CD4-positive, CD25-positive, alpha-beta regulatory T cell (primary cell): Measurements from ENCODE around the gene WASF3. TPM values are rescaled to one million over a fixed set of nuclear protein-coding genes. Genes with fewer than 3 reads are reported as not detected.
"Not testable (repeated sequence)": the region's sequence is repeated elsewhere in the genome, so short reads cannot be mapped to it uniquely, and the experiment has no call there.

ENCODE experiments used
- ATAC-seq, 2 donors: fragments of 150-1000 bp; cut with Tn5 transposase; one replicate each; pipeline ENCODE4 v1.10.0; 2021; ENCODE audit warnings: low read depth in 2 of 2, moderate number of reproducible peaks in 2 of 2, moderate library complexity in 1 of 2
- DNase-seq, 3 donors: peaks; one replicate each; pipeline versions ENCODE4 v3.0.0 to v3.0.0-alpha.2; 2012 to 2022; ENCODE audit warnings: mixed read lengths in 1 of 3
- H3K27ac ChIP-seq: one replicate; pipeline ENCODE4 v1.7.0; 2013; ENCODE audit warnings: mild to moderate bottlenecking, low read length; ENCODE audit not compliant: insufficient read depth, poor library complexity, severe bottlenecking
- H3K27me3 ChIP-seq: one replicate; pipeline ENCODE4 v1.7.0; 2013; ENCODE audit warnings: low read length; ENCODE audit not compliant: control insufficient read depth, insufficient read depth
- H3K36me3 ChIP-seq: one replicate; pipeline ENCODE4 v1.7.0; 2013; ENCODE audit warnings: mild to moderate bottlenecking, low read length, moderate library complexity; ENCODE audit not compliant: control insufficient read depth, insufficient read depth
- H3K4me1 ChIP-seq: 2 replicates; pipeline ENCODE4 v1.7.0; 2013; ENCODE audit warnings: mild to moderate bottlenecking, low read length; ENCODE audit not compliant: insufficient read depth, control insufficient read depth, poor library complexity, severe bottlenecking
- H3K4me3 ChIP-seq: one replicate; pipeline ENCODE4 v1.7.0; 2013; ENCODE audit warnings: low read depth, mild to moderate bottlenecking, low read length, moderate library complexity
- H3K9me3 ChIP-seq, 2 experiments: 1 replicate in 1 of 2; 2 replicates in 1 of 2; pipeline ENCODE4 v1.7.0; 2013; ENCODE audit warnings: low read length in 2 of 2, mild to moderate bottlenecking in 1 of 2, moderate library complexity in 1 of 2; ENCODE audit not compliant: control insufficient read depth in 2 of 2
- H3K27ac Mint-ChIP-seq, 3 donors: one replicate each; pipeline ENCODE4 v1.8.0; 2020 to 2022; ENCODE audit warnings: mild to moderate bottlenecking in 3 of 3, mixed read lengths in 3 of 3, moderate library complexity in 2 of 3
- H3K27me3 Mint-ChIP-seq: one replicate; pipeline ENCODE4 v1.8.0; 2022; ENCODE audit warnings: mild to moderate bottlenecking, mixed read lengths
- H3K36me3 Mint-ChIP-seq: one replicate; pipeline ENCODE4 v1.8.0; 2020; ENCODE audit warnings: mixed read lengths
- H3K4me1 Mint-ChIP-seq, 4 donors: one replicate each; pipeline ENCODE4 v1.8.0; 2020 to 2022; ENCODE audit warnings: mixed read lengths in 4 of 4, mild to moderate bottlenecking in 1 of 4
- H3K4me3 Mint-ChIP-seq, 4 donors: one replicate each; pipeline ENCODE4 v1.8.0; 2020 to 2022; ENCODE audit warnings: mild to moderate bottlenecking in 4 of 4, mixed read lengths in 4 of 4, moderate library complexity in 3 of 4
- H3K9me3 Mint-ChIP-seq, 7 donors: one replicate each; pipeline ENCODE4 v1.8.0; 2020 to 2022; ENCODE audit warnings: mixed read lengths in 7 of 7, mild to moderate bottlenecking in 3 of 7, moderate library complexity in 2 of 7
- polyA plus RNA-seq, 4 donors: library from polyadenylated mRNA; unstranded; fragments of 300-500 nt; fragmentation: Illumina TruSeq; gene quantifications; one replicate each; pipeline ENCODE4 v1.2.3, GENCODE V29; 2021
- total RNA-seq: library from RNA; stranded (reverse); gene quantifications from one replicate; pipeline ENCODE4 v1.2.3, GENCODE V29; 2022

WASF3 gene
- total and polyA plus RNA-seq, 5 donors from 2014 or later, result 0.49 TPM; not detected in 4

GRCh38 chr13:26619358-26619757, 61.9 kb downstream of the WASF3 start:
- Histone ChIP-seq H3K27ac (no peak overlapping the region), H3K4me1 (no peaks in the 10 kb centered on the region), H3K9me3 (peaks cover 2 to 6% of the 10 kb centered on the region in 2 experiments), H3K27me3 (no peaks in the 10 kb centered on the region), H3K4me3 (no peak overlapping the region), H3K36me3 (no peaks in the 10 kb centered on the region)
- no peaks in the 10 kb centered on the region for H3K27me3 Mint-ChIP-seq
- no peak for DNase-seq
- no peaks in the 10 kb centered on the region for H3K4me1 Mint-ChIP-seq
- no peaks in the 10 kb centered on the region for H3K36me3 Mint-ChIP-seq
- no peak overlapping the region for H3K27ac Mint-ChIP-seq
- no peak for ATAC-seq
- H3K9me3 Mint-ChIP-seq, result peaks cover 0 to 14% (median 4%) of the 10 kb centered on the region in 7 donors
- H3K4me3 Mint-ChIP-seq, result no peak overlapping the region

- ATAC-seq, result no peak
Observed at GRCh38 chr13:26621731-26622401, 64.4 kb downstream of the WASF3 start.

DNA sequence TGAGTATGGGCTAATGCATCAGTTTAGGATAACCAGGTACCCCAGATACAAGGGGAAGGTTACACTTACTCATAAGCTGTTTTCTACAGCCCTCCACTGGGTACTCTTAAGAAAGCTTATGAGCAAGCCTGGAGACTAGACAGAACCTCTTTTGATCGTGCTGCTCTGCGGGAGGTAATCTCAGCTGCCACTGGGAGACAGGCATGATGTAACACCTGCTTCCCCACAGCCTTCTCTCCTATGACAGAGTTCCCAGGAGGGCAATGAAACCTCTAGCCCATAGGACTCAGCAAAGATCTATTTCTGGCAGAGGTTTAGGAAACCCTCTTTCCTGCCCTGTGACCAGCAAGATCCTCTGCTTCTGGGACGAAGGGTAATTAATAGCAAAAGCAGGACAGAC, 65.6 kb downstream of the WASF3 start:
- H3K4me3 ChIP-seq, result no peak overlapping the region
- Mint-ChIP-seq H3K36me3 (no peaks in the 10 kb centered on the region), H3K27me3 (no peaks in the 10 kb centered on the region), H3K4me1 (no peaks in the 10 kb centered on the region), H3K27ac (no peak overlapping the region), H3K4me3 (no peak overlapping the region), H3K9me3 (peaks cover 0 to 17% (median 7%) of the 10 kb centered on the region in 7 donors)
- no peaks in the 10 kb centered on the region for H3K36me3 ChIP-seq
- H3K27ac ChIP-seq, result no peak overlapping the region
- DNase-seq (no peak), ATAC-seq (no peak)
- no peaks in the 10 kb centered on the region for H3K27me3 ChIP-seq
- peaks cover 3 to 11% of the 10 kb centered on the region in 2 experiments for H3K9me3 ChIP-seq
- H3K4me1 ChIP-seq, result no peaks in the 10 kb centered on the region

More at GRCh38 chr13:26621731-26622401, 64.4 kb downstream of the WASF3 start:
- peaks cover 3 to 11% of the 10 kb centered on the region in 2 experiments for H3K9me3 ChIP-seq
- H3K4me3 Mint-ChIP-seq, result no peak overlapping the region
- DNase-seq, result no peak
- H3K27me3 Mint-ChIP-seq, result no peaks in the 10 kb centered on the region
- no peaks in the 10 kb centered on the region for H3K4me1 Mint-ChIP-seq
- no peaks in the 10 kb centered on the region for H3K27me3 ChIP-seq
- peaks cover 0 to 19% (median 5%) of the 10 kb centered on the region in 7 donors for H3K9me3 Mint-ChIP-seq
- H3K4me1 ChIP-seq, result no peaks in the 10 kb centered on the region
- no peak overlapping the region for H3K27ac ChIP-seq
- H3K4me3 ChIP-seq, result no peak overlapping the region
- no peak overlapping the region for H3K27ac Mint-ChIP-seq
- H3K36me3 Mint-ChIP-seq, result no peaks in the 10 kb centered on the region
- H3K36me3 ChIP-seq, result no peaks in the 10 kb centered on the region

- H3K36me3 Mint-ChIP-seq, result no peaks in the 10 kb centered on the region
- Histone ChIP-seq H3K36me3 (no peaks in the 10 kb centered on the region), H3K27me3 (no peaks in the 10 kb centered on the region), H3K4me1 (no peaks in the 10 kb centered on the region), H3K9me3 (peaks cover 3 to 11% of the 10 kb centered on the region in 2 experiments), H3K4me3 (no peak overlapping the region), H3K27ac (no peak overlapping the region)
- H3K27ac Mint-ChIP-seq, result no peak overlapping the region
- no peak for ATAC-seq
- no peaks in the 10 kb centered on the region for H3K27me3 Mint-ChIP-seq
- H3K4me1 Mint-ChIP-seq, result no peaks in the 10 kb centered on the region
- H3K9me3 Mint-ChIP-seq, result peaks cover 0 to 17% (median 6%) of the 10 kb centered on the region in 7 donors
- H3K4me3 Mint-ChIP-seq, result no peak overlapping the region
- DNase-seq, result no peak
Observed at GRCh38 chr13:26624572-26624971, 67.1 kb downstream of the WASF3 start.

GRCh38 chr13:26626271-26626670, 68.8 kb downstream of the WASF3 start:
- Histone ChIP-seq H3K4me1 (no peaks in the 10 kb centered on the region), H3K27ac (no peak overlapping the region), H3K36me3 (no peaks in the 10 kb centered on the region), H3K9me3 (peaks cover 3 to 11% of the 10 kb centered on the region in 2 experiments), H3K27me3 (no peaks in the 10 kb centered on the region), H3K4me3 (no peak overlapping the region)
- ATAC-seq, result no peak
- Mint-ChIP-seq H3K36me3 (no peaks in the 10 kb centered on the region), H3K4me1 (no peaks in the 10 kb centered on the region), H3K9me3 (peaks cover 0 to 17% (median 8%) of the 10 kb centered on the region in 7 donors), H3K27me3 (no peaks in the 10 kb centered on the region), H3K27ac (no peak overlapping the region), H3K4me3 (no peak overlapping the region)
- no peak for DNase-seq

GRCh38 chr13:26628706-26629105, 71.2 kb downstream of the WASF3 start:
- no peaks in the 10 kb centered on the region for H3K27me3 ChIP-seq
- peaks cover 3 to 10% of the 10 kb centered on the region in 2 experiments for H3K9me3 ChIP-seq
- H3K27ac Mint-ChIP-seq, result no peak overlapping the region
- no peaks in the 10 kb centered on the region for H3K36me3 Mint-ChIP-seq
- no peaks in the 10 kb centered on the region for H3K4me1 Mint-ChIP-seq
- H3K9me3 Mint-ChIP-seq, result peaks cover 0 to 11% (median 8%) of the 10 kb centered on the region in 7 donors
- no peak overlapping the region for H3K4me3 Mint-ChIP-seq
- H3K4me3 ChIP-seq, result no peak overlapping the region
- ATAC-seq (no peak), DNase-seq (no peak)
- no peaks in the 10 kb centered on the region for H3K36me3 ChIP-seq
- no peak overlapping the region for H3K27ac ChIP-seq
- no peaks in the 10 kb centered on the region for H3K27me3 Mint-ChIP-seq
- H3K4me1 ChIP-seq, result no peaks in the 10 kb centered on the region

DNA sequence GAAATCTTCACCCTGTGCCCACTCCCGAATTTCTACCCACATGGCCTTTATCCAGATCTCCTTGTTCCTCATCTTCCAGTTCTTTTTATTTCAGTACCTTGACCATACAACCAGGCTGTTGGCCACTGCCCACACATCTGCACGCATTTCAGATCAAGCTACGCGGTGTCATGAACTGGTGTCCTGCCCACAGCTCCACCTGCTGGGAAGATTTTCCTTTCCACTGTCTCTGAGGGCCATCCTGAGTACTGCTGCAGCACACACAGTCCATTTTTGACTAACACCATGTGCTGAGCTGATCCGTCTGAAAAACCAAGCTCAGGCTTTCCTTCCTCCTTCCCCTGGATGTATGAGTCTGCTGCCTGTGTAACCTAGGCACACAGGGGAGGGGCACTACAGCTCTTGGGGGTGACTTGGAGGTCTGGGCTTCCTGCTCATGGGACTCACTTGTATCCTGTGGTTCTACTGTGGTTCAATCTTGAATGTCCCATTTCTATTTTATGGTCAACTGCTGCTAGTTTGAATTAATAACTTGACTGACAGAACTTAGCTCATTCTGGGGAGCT, 71.9 kb downstream of the WASF3 start:
- Histone ChIP-seq H3K27ac (no peak overlapping the region), H3K27me3 (no peaks in the 10 kb centered on the region), H3K9me3 (peaks cover 1 to 5% of the 10 kb centered on the region in 2 experiments), H3K36me3 (no peaks in the 10 kb centered on the region), H3K4me3 (no peak overlapping the region), H3K4me1 (no peaks in the 10 kb centered on the region)
- H3K27me3 Mint-ChIP-seq, result no peaks in the 10 kb centered on the region
- no peak overlapping the region for H3K4me3 Mint-ChIP-seq
- no peak overlapping the region for H3K27ac Mint-ChIP-seq
- no peaks in the 10 kb centered on the region for H3K4me1 Mint-ChIP-seq
- H3K9me3 Mint-ChIP-seq, result peaks cover 0 to 6% (median 4%) of the 10 kb centered on the region in 7 donors
- no peak for DNase-seq
- H3K36me3 Mint-ChIP-seq, result no peaks in the 10 kb centered on the region
- no peak for ATAC-seq

DNA sequence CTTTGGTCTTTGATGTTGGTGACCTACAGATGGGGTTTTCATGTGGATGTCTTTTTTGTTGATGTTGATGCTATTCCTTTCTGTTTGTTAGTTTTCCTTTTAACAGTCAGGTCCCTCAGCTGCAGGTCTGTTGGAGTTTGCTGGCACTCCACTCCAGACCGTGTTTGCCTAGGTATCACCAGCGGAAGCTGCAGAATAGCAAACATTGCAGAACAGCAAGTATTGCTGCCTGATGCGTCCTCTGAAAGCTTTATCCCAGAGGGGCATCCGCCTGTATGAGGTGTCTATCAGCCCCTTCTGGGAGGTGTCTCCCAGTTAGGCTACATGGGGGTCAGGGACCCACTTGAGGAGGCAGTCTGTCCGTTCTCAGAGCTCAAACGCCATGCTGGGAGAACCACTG, 78.2 kb downstream of the WASF3 start:
- H3K4me3 Mint-ChIP-seq, H3K27ac Mint-ChIP-seq, H3K9me3 ChIP-seq, H3K4me3 ChIP-seq, DNase-seq, H3K27me3 Mint-ChIP-seq, H3K27ac ChIP-seq, H3K4me1 ChIP-seq, ATAC-seq, H3K27me3 ChIP-seq, H3K4me1 Mint-ChIP-seq, H3K36me3 Mint-ChIP-seq, H3K36me3 ChIP-seq, H3K9me3 Mint-ChIP-seq: not testable (repeated sequence)
